Keratinocyte (primary cell): ENCODE results near the gene TTC36. TPM values are rescaled to one million over a fixed set of nuclear protein-coding genes. Genes with fewer than 3 reads are reported as not detected.

Source experiments
- DNase-seq: peaks from one replicate; pipeline ENCODE4 v3.0.0-alpha.2; 2011; ENCODE audit warnings: low read depth, missing footprints, low spot score
- FAIRE-seq: peaks from 2 replicates; lab custom pipeline; 2011; peaks lifted over from hg19 to GRCh38; lab: Jason Lieb, UNC
- H2AFZ ChIP-seq: 2 replicates; pipeline ENCODE4 v1.6.0; 2012; ENCODE audit warnings: low read length, control low read depth, inconsistent platforms; ENCODE audit not compliant: control insufficient read depth
- H3K27ac ChIP-seq: 2 replicates; pipeline ENCODE4 v1.5.1; 2011; ENCODE audit warnings: low read length; ENCODE audit not compliant: control insufficient read depth, insufficient read depth
- H3K27me3 ChIP-seq: 3 replicates; pipeline ENCODE4 v1.6.0; 2011; ENCODE audit warnings: low read length; ENCODE audit not compliant: control insufficient read depth, insufficient read depth; ENCODE audit errors: extremely low read depth
- H3K36me3 ChIP-seq, 2 experiments: 2 replicates in 1 of 2; 3 replicates in 1 of 2; pipeline ENCODE4 v1.5.1; 2011; ENCODE audit warnings: low read length in 2 of 2, mild to moderate bottlenecking in 1 of 2; ENCODE audit not compliant: control insufficient read depth in 2 of 2, insufficient read depth in 2 of 2; ENCODE audit errors: extremely low read depth in 1 of 2
- H3K4me1 ChIP-seq: 3 replicates; pipeline ENCODE4 v1.5.1; 2011; ENCODE audit warnings: low read length; ENCODE audit not compliant: control insufficient read depth, insufficient read depth; ENCODE audit errors: extremely low read depth
- H3K4me2 ChIP-seq: 3 replicates; pipeline ENCODE4 v1.6.0; 2011; ENCODE audit warnings: low read depth, low read length; ENCODE audit not compliant: control insufficient read depth, insufficient read depth; ENCODE audit errors: extremely low read depth
- H3K4me3 ChIP-seq, 3 experiments: fragments of 200-600 bp in 1 of 3; sonication (generic) in 1 of 3; 2 replicates in 2 of 3; 3 replicates in 1 of 3; pipeline ENCODE4 v1.5.1; 2011 to 2016; ENCODE audit warnings: low read length in 3 of 3, mild to moderate bottlenecking in 3 of 3, control low read depth in 2 of 3, inconsistent platforms in 1 of 3, low read depth in 1 of 3, mixed read lengths in 1 of 3, mixed run types in 1 of 3, moderate library complexity in 1 of 3; ENCODE audit not compliant: control insufficient read depth in 2 of 3, insufficient read depth in 2 of 3; ENCODE audit errors: extremely low read depth in 1 of 3
- H3K79me2 ChIP-seq: 2 replicates; pipeline ENCODE4 v1.6.0; 2012; ENCODE audit warnings: low read length; ENCODE audit not compliant: control insufficient read depth, insufficient read depth
- H3K9ac ChIP-seq: 3 replicates; pipeline ENCODE4 v1.6.0; 2011; ENCODE audit warnings: low read length; ENCODE audit not compliant: control insufficient read depth, insufficient read depth; ENCODE audit errors: extremely low read depth
- H3K9me1 ChIP-seq: 3 replicates; pipeline ENCODE4 v1.6.0; 2011; ENCODE audit warnings: low read length; ENCODE audit not compliant: control insufficient read depth, insufficient read depth; ENCODE audit errors: extremely low read depth
- H3K9me3 ChIP-seq: 2 replicates; pipeline ENCODE4 v1.5.1; 2012; ENCODE audit warnings: low read depth, low read length; ENCODE audit not compliant: control insufficient read depth
- H4K20me1 ChIP-seq: 3 replicates; pipeline ENCODE4 v1.6.0; 2011; ENCODE audit warnings: low read length; ENCODE audit not compliant: control insufficient read depth, insufficient read depth; ENCODE audit errors: extremely low read depth
- EZH2 ChIP-seq: IDR thresholded peaks from one replicate; pipeline ENCODE4 v1.6.1; 2012; ENCODE audit warnings: inconsistent platforms, mild to moderate bottlenecking, low read length, moderate library complexity
- dilution Hi-C: fragments of 300-500 bp; cut with MboI; formaldehyde crosslinking; loops from one replicate; pipeline ENCODE4 v1.7.0; 2020; ENCODE audit warnings: low sequenced_read_pairs; ENCODE audit not compliant: extremely low pct_ligation_motif_present
- polyA plus RNA-seq, 5 experiments: library from polyadenylated mRNA; depleted of rRNA in 3 of 5; stranded (reverse) in 3 of 5; stranded (forward) in 1 of 5; unstranded in 1 of 5; fragments of >200 nt; gene quantifications; 1 replicate in 1 of 5; 2 replicates in 3 of 5; 3 replicates in 1 of 5; pipeline versions ENCODE4 v1.2.1 to v1.2.3, GENCODE V29; 2011 to 2012; ENCODE audit warnings: missing spikeins in 2 of 5, low read depth in 1 of 5, low replicate concordance in 1 of 5
- TF ChIP-seq, protein P1 (sequence below), 3 experiments: IDR thresholded peaks in 1 of 3; conservative IDR thresholded peaks in 1 of 3; optimal IDR thresholded peaks in 1 of 3; 2 replicates in 2 of 3; 3 replicates in 1 of 3; pipeline versions ENCODE3 to v1.5.1; 2011; ENCODE audit warnings: low read length in 3 of 3, mild to moderate bottlenecking in 3 of 3, moderate library complexity in 2 of 3, control low read depth in 1 of 3, inconsistent platforms in 1 of 3; ENCODE audit not compliant: insufficient read depth in 2 of 3; ENCODE audit errors: extremely low read depth in 1 of 3

TTC36 gene
- polyA plus RNA-seq, 1 donor (not counting 4 experiments of a cell fraction or from before 2014, with no cell fraction given) = not detected

DNA sequence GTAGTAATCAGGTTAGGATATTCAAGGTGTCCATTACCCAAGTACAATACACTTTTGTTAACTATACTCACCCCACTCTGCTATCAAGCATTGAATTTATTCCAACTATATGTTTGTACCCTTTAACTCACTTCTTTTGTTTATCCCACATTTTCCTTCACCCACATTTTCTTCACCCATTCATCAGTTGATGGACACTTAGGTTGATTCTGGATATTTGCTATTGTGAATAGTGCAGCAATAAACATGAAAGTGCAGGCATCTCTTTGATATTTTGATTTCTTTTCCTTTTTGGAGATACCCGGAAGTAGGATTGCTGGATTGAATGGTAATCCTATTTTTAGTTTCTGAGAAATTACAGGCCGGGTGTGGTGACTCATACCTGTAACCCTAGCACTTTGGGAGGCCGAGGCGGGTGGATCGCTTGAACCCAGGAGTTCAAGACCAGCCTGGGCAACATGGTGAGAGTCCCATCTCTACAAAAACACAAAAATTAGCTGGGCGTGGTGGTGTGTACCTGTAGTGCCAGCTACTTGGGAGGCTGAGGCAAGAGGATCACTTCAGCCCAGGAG, 10.2 kb downstream of the TTC36 start:
- no peaks in the 10 kb centered on the region for H3K9me1 ChIP-seq
- FAIRE-seq (no peak), DNase-seq (no peak)
- no peaks in the 10 kb centered on the region for H3K79me2 ChIP-seq
- no peak overlapping the region for H3K9ac ChIP-seq
- no peaks in the 10 kb centered on the region for H3K27me3 ChIP-seq
- H3K4me3 ChIP-seq = no peak overlapping the region
- H3K4me1 ChIP-seq = no peaks in the 10 kb centered on the region
- TF ChIP-seq EZH2 = no peak
- TF ChIP-seq, protein P1, sequence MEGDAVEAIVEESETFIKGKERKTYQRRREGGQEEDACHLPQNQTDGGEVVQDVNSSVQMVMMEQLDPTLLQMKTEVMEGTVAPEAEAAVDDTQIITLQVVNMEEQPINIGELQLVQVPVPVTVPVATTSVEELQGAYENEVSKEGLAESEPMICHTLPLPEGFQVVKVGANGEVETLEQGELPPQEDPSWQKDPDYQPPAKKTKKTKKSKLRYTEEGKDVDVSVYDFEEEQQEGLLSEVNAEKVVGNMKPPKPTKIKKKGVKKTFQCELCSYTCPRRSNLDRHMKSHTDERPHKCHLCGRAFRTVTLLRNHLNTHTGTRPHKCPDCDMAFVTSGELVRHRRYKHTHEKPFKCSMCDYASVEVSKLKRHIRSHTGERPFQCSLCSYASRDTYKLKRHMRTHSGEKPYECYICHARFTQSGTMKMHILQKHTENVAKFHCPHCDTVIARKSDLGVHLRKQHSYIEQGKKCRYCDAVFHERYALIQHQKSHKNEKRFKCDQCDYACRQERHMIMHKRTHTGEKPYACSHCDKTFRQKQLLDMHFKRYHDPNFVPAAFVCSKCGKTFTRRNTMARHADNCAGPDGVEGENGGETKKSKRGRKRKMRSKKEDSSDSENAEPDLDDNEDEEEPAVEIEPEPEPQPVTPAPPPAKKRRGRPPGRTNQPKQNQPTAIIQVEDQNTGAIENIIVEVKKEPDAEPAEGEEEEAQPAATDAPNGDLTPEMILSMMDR (optimal IDR thresholded peaks at IDR 0.05 in 1 of 3, IDR thresholded peaks at IDR 0.05 in 1 of 3, conservative IDR thresholded peaks at IDR 0.05 in 1 of 3; ENCODE audit: extremely low read depth in 1 of 3, insufficient read depth in 2 of 3, low read length in 3 of 3) = no peak
- no peak overlapping the region for H3K27ac ChIP-seq
- peaks cover 0 to 6% of the 10 kb centered on the region in 2 experiments for H3K36me3 ChIP-seq
- H4K20me1 ChIP-seq = no peaks in the 10 kb centered on the region
- H3K9me3 ChIP-seq = no peaks in the 10 kb centered on the region
- dilution Hi-C loops = no loop called here
- H3K4me2 ChIP-seq = no peak overlapping the region
- H2AFZ ChIP-seq = no peak overlapping the region

DNA sequence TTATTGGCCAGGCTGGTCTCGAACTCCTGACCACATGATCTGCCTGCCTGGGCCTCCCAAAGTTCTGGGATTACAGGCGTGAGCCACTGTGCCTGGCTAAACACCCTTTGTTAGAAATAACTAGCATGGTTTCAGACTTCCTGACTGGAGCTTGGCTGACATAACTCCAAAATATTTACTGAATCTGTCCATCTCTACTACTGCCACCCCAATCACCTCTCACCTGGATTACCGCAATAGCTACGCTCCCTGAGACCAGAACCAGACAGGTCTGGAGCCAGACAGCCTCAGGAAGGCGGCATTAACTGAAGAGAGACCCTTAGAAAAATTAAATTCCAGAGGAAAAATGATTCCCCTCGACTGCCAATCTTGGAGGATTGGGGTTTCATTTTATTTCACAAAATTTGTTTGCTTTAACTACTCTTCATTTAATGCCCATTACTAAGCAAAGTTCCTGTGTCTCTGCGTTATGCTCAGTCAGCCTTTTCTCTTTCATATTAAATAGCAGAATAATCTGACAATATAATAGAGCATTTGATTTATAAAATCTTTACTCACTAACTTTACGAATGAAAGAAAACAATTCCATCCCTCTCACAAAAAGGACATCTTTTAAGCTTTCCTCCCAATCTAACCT, 16.9 kb downstream of the TTC36 start:
- H2AFZ ChIP-seq = no peak overlapping the region
- H3K36me3 ChIP-seq = peaks cover 0 to 3% of the 10 kb centered on the region in 2 experiments
- no peak overlapping the region for H3K4me2 ChIP-seq
- no peaks in the 10 kb centered on the region for H4K20me1 ChIP-seq
- FAIRE-seq (no peak), DNase-seq (no peak)
- dilution Hi-C loops = no loop called here
- H3K27ac ChIP-seq = no peak overlapping the region
- H3K9ac ChIP-seq = no peak overlapping the region
- no peaks in the 10 kb centered on the region for H3K4me1 ChIP-seq
- no peak overlapping the region for H3K4me3 ChIP-seq
- TF ChIP-seq EZH2 = no peak
- TF ChIP-seq, protein P1 (optimal IDR thresholded peaks at IDR 0.05 in 1 of 3, IDR thresholded peaks at IDR 0.05 in 1 of 3, conservative IDR thresholded peaks at IDR 0.05 in 1 of 3; ENCODE audit: extremely low read depth in 1 of 3, insufficient read depth in 2 of 3, low read length in 3 of 3) = no peak
- H3K79me2 ChIP-seq = no peaks in the 10 kb centered on the region
- no peaks in the 10 kb centered on the region for H3K9me3 ChIP-seq
- H3K27me3 ChIP-seq = no peaks in the 10 kb centered on the region
- H3K9me1 ChIP-seq = no peaks in the 10 kb centered on the region
